ENCODE data around the gene DMAC1. TPM values are rescaled to one million over a fixed set of nuclear protein-coding genes. Genes with fewer than 3 reads are reported as not detected.

DMAC1 gene
- total RNA-seq, 1 donor from 2014 or later: 24.0 TPM

DNA sequence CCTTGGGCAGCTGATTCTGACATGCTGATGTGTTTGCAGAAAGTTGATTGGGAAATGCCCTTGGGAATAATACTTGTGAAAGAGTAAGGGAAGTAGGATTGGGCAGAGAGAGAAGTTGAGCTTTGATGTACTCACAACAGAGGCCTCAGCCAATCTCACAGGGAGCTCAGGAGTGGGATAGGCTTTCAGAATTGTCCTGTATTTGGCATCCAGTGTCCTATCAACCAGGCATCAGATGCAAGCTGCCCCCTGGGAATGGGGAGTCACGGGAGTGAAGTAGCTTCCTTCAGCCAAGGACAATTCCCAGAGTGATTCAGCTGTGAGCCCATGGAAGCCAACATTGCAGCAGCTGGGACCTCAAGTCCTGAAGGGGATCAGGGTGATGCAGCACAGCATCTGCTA is 39.6 kb downstream of the DMAC1 start:
- H3K4me1 ChIP-seq (ENCODE audit: control insufficient read depth in 3 of 3, insufficient read depth in 3 of 3, low read length in 3 of 3): no peaks in the 10 kb centered on the region
- H3K9me3 ChIP-seq (ENCODE audit: control insufficient read depth in 3 of 3, low read length in 3 of 3): peaks cover 0 to 3% (median 0%) of the 10 kb centered on the region in 3 donors
- no peak overlapping the region for H3K27ac ChIP-seq (ENCODE audit: low read depth, low read length)
- no peaks in the 10 kb centered on the region for H3K36me3 ChIP-seq (ENCODE audit: control insufficient read depth in 3 of 3, insufficient read depth in 3 of 3, low read length in 3 of 3)
- no peak overlapping the region for H3K9ac ChIP-seq (ENCODE audit: low read depth in 1 of 3, low read length in 3 of 3)
- H3K4me3 ChIP-seq (ENCODE audit: low read length in 3 of 3): no peak overlapping the region
- no peaks in the 10 kb centered on the region for H3K27me3 ChIP-seq (ENCODE audit: control insufficient read depth in 3 of 3, insufficient read depth in 3 of 3, low read length in 3 of 3)

- Histone ChIP-seq H3K4me1 (ENCODE audit: control insufficient read depth in 3 of 3, insufficient read depth in 3 of 3, low read length in 3 of 3) (no peaks in the 10 kb centered on the region), H3K36me3 (ENCODE audit: control insufficient read depth in 3 of 3, insufficient read depth in 3 of 3, low read length in 3 of 3) (no peaks in the 10 kb centered on the region), H3K27me3 (ENCODE audit: control insufficient read depth in 3 of 3, insufficient read depth in 3 of 3, low read length in 3 of 3) (no peaks in the 10 kb centered on the region), H3K9ac (ENCODE audit: low read depth in 1 of 3, low read length in 3 of 3) (no peak overlapping the region), H3K27ac (ENCODE audit: low read depth, low read length) (no peak overlapping the region), H3K4me3 (ENCODE audit: low read length in 3 of 3) (no peak overlapping the region), H3K9me3 (ENCODE audit: control insufficient read depth in 3 of 3, low read length in 3 of 3) (no peaks in the 10 kb centered on the region)
Measured at GRCh38 chr9:7756088-7756487, 43.5 kb downstream of the DMAC1 start.

DNA sequence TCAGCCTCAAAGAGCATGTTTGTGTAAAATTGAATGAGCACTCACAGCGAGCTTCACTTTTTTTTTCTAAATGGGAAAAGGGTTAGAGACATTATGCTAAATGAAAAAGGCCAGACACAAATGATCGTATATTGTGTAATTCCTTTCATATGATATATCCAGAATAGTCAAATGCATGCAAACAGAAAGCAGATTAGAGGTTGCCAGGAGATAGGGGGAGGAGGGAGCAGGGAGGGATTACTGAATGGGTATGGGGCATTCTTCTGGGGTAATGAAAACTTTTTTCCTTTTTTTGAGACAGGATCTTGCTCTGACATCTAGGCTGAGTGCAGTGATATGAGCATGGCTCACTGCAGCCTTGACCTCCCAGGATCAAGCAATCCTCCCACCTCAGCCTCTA is 47.1 kb downstream of the DMAC1 start:
- H3K4me1 ChIP-seq (ENCODE audit: control insufficient read depth in 3 of 3, insufficient read depth in 3 of 3, low read length in 3 of 3): no peaks in the 10 kb centered on the region
- H3K9me3 ChIP-seq (ENCODE audit: control insufficient read depth in 3 of 3, low read length in 3 of 3): no peaks in the 10 kb centered on the region
- H3K36me3 ChIP-seq (ENCODE audit: control insufficient read depth in 3 of 3, insufficient read depth in 3 of 3, low read length in 3 of 3): no peaks in the 10 kb centered on the region
- no peak overlapping the region for H3K4me3 ChIP-seq (ENCODE audit: low read length in 3 of 3)
- no peaks in the 10 kb centered on the region for H3K27me3 ChIP-seq (ENCODE audit: control insufficient read depth in 3 of 3, insufficient read depth in 3 of 3, low read length in 3 of 3)
- no peak overlapping the region for H3K27ac ChIP-seq (ENCODE audit: low read depth, low read length)
- no peak overlapping the region for H3K9ac ChIP-seq (ENCODE audit: low read depth in 1 of 3, low read length in 3 of 3)

Measured in skeletal muscle tissue (tissue), 4 donors.